NCI-H748 treated with DMSO at 0.1 percent for 48 hours (cell line): Measurements from ENCODE around the gene MAP3K13.
A peak's percentile ranks its signal among the peaks of the same experiment; 100 is the strongest.
"Not testable (repeated sequence)": the region's sequence is repeated elsewhere in the genome, so short reads cannot be mapped to it uniquely, and the experiment has no call there.

ENCODE experiments used
- DNase-seq: peaks from one replicate; lab custom pipeline; 2025; lab: John Stamatoyannopoulos, UW

Gene MAP3K13

GRCh38 chr3:185341616-185342458 is 21.1 kb upstream of the MAP3K13 start:
- DNase-seq, result no peak

GRCh38 chr3:185342459-185343174 is 20.3 kb upstream of the MAP3K13 start:
- no peak for DNase-seq

GRCh38 chr3:185347399-185347798 is 15.5 kb upstream of the MAP3K13 start:
- DNase-seq, result no peak

GRCh38 chr3:185350841-185351240 is 12.1 kb upstream of the MAP3K13 start:
- DNase-seq, result no peak

GRCh38 chr3:185351396-185351795 is 11.5 kb upstream of the MAP3K13 start:
- no peak for DNase-seq

- DNase-seq, result no peak
Observed at GRCh38 chr3:185353225-185353624, 9.7 kb upstream of the MAP3K13 start.

- DNase-seq, result peak; percentile 42
Observed at GRCh38 chr3:185353823-185354614, 8.9 kb upstream of the MAP3K13 start.

GRCh38 chr3:185356499-185356898 is 6.4 kb upstream of the MAP3K13 start:
- DNase-seq, result no peak

GRCh38 chr3:185361920-185362319 is 1.0 kb upstream of the MAP3K13 start:
- no peak for DNase-seq

- no peak for DNase-seq
Observed at GRCh38 chr3:185363662-185364203, 797 bp downstream of the MAP3K13 start.

- DNase-seq, result no peak
Observed at GRCh38 chr3:185365291-185366073, 2.5 kb downstream of the MAP3K13 start.

- DNase-seq, result no peak
Observed at GRCh38 chr3:185366074-185366335, 3.1 kb downstream of the MAP3K13 start.

GRCh38 chr3:185366913-185367312 is 4.0 kb downstream of the MAP3K13 start:
- no peak for DNase-seq

- DNase-seq, result not testable (repeated sequence)
Observed at GRCh38 chr3:185370349-185370748, 7.4 kb downstream of the MAP3K13 start.

GRCh38 chr3:185371306-185372074 is 8.6 kb downstream of the MAP3K13 start:
- DNase-seq, result no peak

GRCh38 chr3:185381320-185382058 is 18.6 kb downstream of the MAP3K13 start:
- no peak for DNase-seq

- no peak for DNase-seq
Observed at GRCh38 chr3:185382154-185382553, 19.2 kb downstream of the MAP3K13 start.

- DNase-seq, result not testable (repeated sequence)
Observed at GRCh38 chr3:185386515-185386914, 23.6 kb downstream of the MAP3K13 start.

- no peak for DNase-seq
Observed at GRCh38 chr3:185387646-185388045, 24.7 kb downstream of the MAP3K13 start.

- no peak for DNase-seq
Observed at GRCh38 chr3:185393055-185393454, 30.1 kb downstream of the MAP3K13 start.
